GM23338 (cell line): ENCODE data around the gene GAB2. TPM values are rescaled to one million over a fixed set of nuclear protein-coding genes. Genes with fewer than 3 reads are reported as not detected.

Source experiments
- ATAC-seq: fragments of 200-7000 bp; cut with Tn5 transposase; 3 replicates; pipeline ENCODE4 v1.9.1; 2020
- DNase-seq: peaks from one replicate; pipeline ENCODE4 v3.0.0-alpha.2; 2015; ENCODE audit warnings: low spot score
- H2AFZ ChIP-seq: fragments of 200-600 bp; sonication (generic); 2 replicates; pipeline ENCODE4 v1.8.0; 2016; ENCODE audit warnings: antibody characterized with exemption, mild to moderate bottlenecking, moderate library complexity
- H3F3A ChIP-seq: fragments of 200-600 bp; sonication (generic); replicated peaks from 2 replicates; pipeline ENCODE4 v1.8.0; 2017; ENCODE audit warnings: antibody characterized with exemption, mixed run types, low read depth
- H3K27ac ChIP-seq: fragments of 200-600 bp; sonication (generic); 2 replicates; pipeline ENCODE4 v1.6.1; 2016; ENCODE audit warnings: low read depth
- H3K27me3 ChIP-seq: fragments of 200-600 bp; sonication (generic); 2 replicates; pipeline ENCODE4 v1.8.0; 2016; ENCODE audit warnings: mild to moderate bottlenecking, mixed run types, moderate library complexity; ENCODE audit not compliant: insufficient read depth
- H3K36me3 ChIP-seq: fragments of 200-600 bp; sonication (generic); 2 replicates; pipeline ENCODE4 v1.8.0; 2016; ENCODE audit warnings: mild to moderate bottlenecking; ENCODE audit not compliant: insufficient read depth
- H3K4me1 ChIP-seq: fragments of 200-600 bp; sonication (generic); 2 replicates; pipeline ENCODE4 v1.8.0; 2016; ENCODE audit warnings: mild to moderate bottlenecking, moderate library complexity; ENCODE audit not compliant: insufficient read depth
- H3K4me2 ChIP-seq: fragments of 200-600 bp; sonication (generic); 2 replicates; pipeline ENCODE4 v1.7.1; 2017; ENCODE audit warnings: mixed run types
- H3K4me3 ChIP-seq: fragments of 200-600 bp; sonication (generic); 2 replicates; pipeline ENCODE4 v1.6.1; 2016; ENCODE audit warnings: mixed run types
- H3K79me2 ChIP-seq: fragments of 200-600 bp; sonication (generic); replicated peaks from 2 replicates; pipeline ENCODE4 v1.8.0; 2017; ENCODE audit warnings: mild to moderate bottlenecking; ENCODE audit not compliant: insufficient read depth
- H3K9me2 ChIP-seq: fragments of 200-600 bp; sonication (generic); 2 replicates; pipeline ENCODE4 v1.8.0; 2017; ENCODE audit not compliant: insufficient read depth
- H4K20me1 ChIP-seq: fragments of 200-600 bp; sonication (generic); replicated peaks from 2 replicates; pipeline ENCODE4 v1.8.0; 2017; ENCODE audit warnings: mild to moderate bottlenecking; ENCODE audit not compliant: insufficient read depth
- H3K27ac Mint-ChIP-seq: 2 replicates; pipeline ENCODE4 v1.8.0; 2020; ENCODE audit warnings: inconsistent platforms, mild to moderate bottlenecking, moderate library complexity, mixed read lengths
- H3K27me3 Mint-ChIP-seq: 3 replicates; pipeline ENCODE4 v1.8.0; 2022; ENCODE audit warnings: low read depth, mild to moderate bottlenecking, moderate library complexity, mixed read lengths, inconsistent platforms; ENCODE audit not compliant: insufficient read depth, poor library complexity
- H3K36me3 Mint-ChIP-seq: 3 replicates; pipeline ENCODE4 v1.8.0; 2021; ENCODE audit warnings: low read depth, mild to moderate bottlenecking, inconsistent platforms, moderate library complexity, mixed read lengths
- H3K4me1 Mint-ChIP-seq: 3 replicates; pipeline ENCODE4 v1.8.0; 2020; ENCODE audit warnings: mild to moderate bottlenecking, inconsistent platforms, mixed read lengths
- H3K4me3 Mint-ChIP-seq: 3 replicates; pipeline ENCODE4 v1.8.0; 2021; ENCODE audit warnings: moderate library complexity, mild to moderate bottlenecking, inconsistent platforms, mixed read lengths
- H3K9me3 Mint-ChIP-seq: 3 replicates; pipeline ENCODE4 v1.8.0; 2020; ENCODE audit warnings: moderate library complexity, mild to moderate bottlenecking, inconsistent platforms, mixed read lengths
- CREB1 ChIP-seq: fragments of 250-450 bp; sonication (Bioruptor Pico); IDR thresholded peaks from 2 replicates; pipeline ENCODE4 v1.5.0; 2020; ENCODE audit warnings: low read depth, mild to moderate bottlenecking, moderate library complexity
- ETS1 ChIP-seq: IDR thresholded peaks from 2 replicates; pipeline ENCODE4 v1.6.1; 2016; ENCODE audit warnings: antibody characterized with exemption
- EZH2phosphoT487 ChIP-seq: fragments of 200-600 bp; sonication (generic); IDR thresholded peaks from one replicate; pipeline ENCODE4 v1.8.1; 2018; ENCODE audit warnings: antibody characterized with exemption; ENCODE audit not compliant: unreplicated experiment
- NANOG ChIP-seq: IDR thresholded peaks from 2 replicates; pipeline ENCODE4 v1.6.1; 2016; ENCODE audit warnings: antibody characterized with exemption, borderline replicate concordance
- STAT1 ChIP-seq: IDR thresholded peaks from one replicate; pipeline ENCODE4 v1.6.1; 2016; ENCODE audit warnings: antibody characterized with exemption; ENCODE audit not compliant: unreplicated experiment
- ZNF114 ChIP-seq: fragments of 250-450 bp; sonication (Bioruptor Pico); IDR thresholded peaks from 2 replicates; pipeline ENCODE4 v1.5.0; 2020; ENCODE audit warnings: mild to moderate bottlenecking, moderate library complexity
- ZNF331 ChIP-seq: fragments of 250-450 bp; sonication (Bioruptor Pico); IDR thresholded peaks from 2 replicates; pipeline ENCODE4 v1.5.0; 2020; ENCODE audit warnings: low read depth, mild to moderate bottlenecking, moderate library complexity
- polyA plus RNA-seq: library from polyadenylated mRNA; unstranded; fragments of >200 nt; fragmentation: Nextera tagmentation; extraction: Ambion mirVana; gene quantifications from 2 replicates; pipeline ENCODE4 v1.2.1, GENCODE V29; 2016
- total RNA-seq: library from RNA; depleted of rRNA; stranded (reverse); fragments of >200 nt; shearing (Covaris generic); gene quantifications from 2 replicates; pipeline ENCODE4 v1.2.3, GENCODE V29; 2014
- TF ChIP-seq, protein P1 (sequence below): IDR thresholded peaks from one replicate; pipeline ENCODE4 v1.6.1; 2018; ENCODE audit warnings: antibody characterized with exemption; ENCODE audit not compliant: unreplicated experiment

Gene GAB2
- total and polyA plus RNA-seq, 2 experiments from 2014 or later: 2.0 to 10.8 TPM

- TF ChIP-seq NANOG: no peak
- no peak for TF ChIP-seq STAT1
- TF ChIP-seq, protein P1, sequence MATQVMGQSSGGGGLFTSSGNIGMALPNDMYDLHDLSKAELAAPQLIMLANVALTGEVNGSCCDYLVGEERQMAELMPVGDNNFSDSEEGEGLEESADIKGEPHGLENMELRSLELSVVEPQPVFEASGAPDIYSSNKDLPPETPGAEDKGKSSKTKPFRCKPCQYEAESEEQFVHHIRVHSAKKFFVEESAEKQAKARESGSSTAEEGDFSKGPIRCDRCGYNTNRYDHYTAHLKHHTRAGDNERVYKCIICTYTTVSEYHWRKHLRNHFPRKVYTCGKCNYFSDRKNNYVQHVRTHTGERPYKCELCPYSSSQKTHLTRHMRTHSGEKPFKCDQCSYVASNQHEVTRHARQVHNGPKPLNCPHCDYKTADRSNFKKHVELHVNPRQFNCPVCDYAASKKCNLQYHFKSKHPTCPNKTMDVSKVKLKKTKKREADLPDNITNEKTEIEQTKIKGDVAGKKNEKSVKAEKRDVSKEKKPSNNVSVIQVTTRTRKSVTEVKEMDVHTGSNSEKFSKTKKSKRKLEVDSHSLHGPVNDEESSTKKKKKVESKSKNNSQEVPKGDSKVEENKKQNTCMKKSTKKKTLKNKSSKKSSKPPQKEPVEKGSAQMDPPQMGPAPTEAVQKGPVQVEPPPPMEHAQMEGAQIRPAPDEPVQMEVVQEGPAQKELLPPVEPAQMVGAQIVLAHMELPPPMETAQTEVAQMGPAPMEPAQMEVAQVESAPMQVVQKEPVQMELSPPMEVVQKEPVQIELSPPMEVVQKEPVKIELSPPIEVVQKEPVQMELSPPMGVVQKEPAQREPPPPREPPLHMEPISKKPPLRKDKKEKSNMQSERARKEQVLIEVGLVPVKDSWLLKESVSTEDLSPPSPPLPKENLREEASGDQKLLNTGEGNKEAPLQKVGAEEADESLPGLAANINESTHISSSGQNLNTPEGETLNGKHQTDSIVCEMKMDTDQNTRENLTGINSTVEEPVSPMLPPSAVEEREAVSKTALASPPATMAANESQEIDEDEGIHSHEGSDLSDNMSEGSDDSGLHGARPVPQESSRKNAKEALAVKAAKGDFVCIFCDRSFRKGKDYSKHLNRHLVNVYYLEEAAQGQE: no peak
Observed at GRCh38 chr11:78457448-78457847, 39.8 kb upstream of the GAB2 start (continued).

GRCh38 chr11:78453140-78453935, 35.7 kb upstream of the GAB2 start:
- Histone ChIP-seq H3K4me3 (no peak overlapping the region), H3F3A (no peaks in the 10 kb centered on the region), H3K36me3 (0 out of 2 replicates have a peak, but pooled peaks cover 4% of the 10 kb centered on the region), H3K27ac (no peak overlapping the region), H3K9me2 (no peaks in the 10 kb centered on the region), H3K4me1 (no peaks in the 10 kb centered on the region), H3K4me2 (no peak overlapping the region), H3K79me2 (no peaks in the 10 kb centered on the region), H2AFZ (no peak overlapping the region), H3K27me3 (no peaks in the 10 kb centered on the region), H4K20me1 (0 out of 2 replicates have a peak, but pooled peaks cover 6% of the 10 kb centered on the region)
- Mint-ChIP-seq H3K36me3 (peaks cover 7% of the 10 kb centered on the region; the same call in 2 of the 3 replicates), H3K27me3 (peaks cover 3% of the 10 kb centered on the region), H3K4me3 (no peak overlapping the region), H3K9me3 (no peaks in the 10 kb centered on the region), H3K4me1 (no peaks in the 10 kb centered on the region), H3K27ac (no peak overlapping the region)
- DNase-seq (no peak), ATAC-seq (no peak)
- TF ChIP-seq EZH2phosphoT487 (no peak), ETS1 (no peak), ZNF331 (CRISPR knock-in tag) (no peak), ZNF114 (CRISPR knock-in tag) (no peak), CREB1 (CRISPR knock-in tag) (no peak)
